ENCODE results near the gene PROSER3.

DNA sequence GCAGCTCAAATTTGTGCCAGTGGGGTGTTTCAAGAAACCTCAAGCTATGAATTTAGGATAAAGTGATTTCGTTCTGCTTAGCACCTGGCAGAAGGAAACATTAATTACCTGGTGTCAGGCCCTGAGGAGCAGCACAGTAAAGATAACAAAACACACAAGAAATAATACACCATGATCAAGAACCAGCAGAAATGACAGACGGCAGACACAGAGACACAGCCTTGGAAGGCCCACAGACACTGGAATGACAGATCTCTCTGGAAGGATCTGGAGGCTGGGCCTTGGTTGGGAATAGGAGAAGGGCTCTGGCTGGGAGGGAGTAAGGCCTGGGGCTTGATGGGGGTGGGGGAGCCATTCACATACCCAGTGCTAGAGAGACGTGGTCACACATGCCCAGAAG, 43.9 kb downstream of the PROSER3 start:
- TF ChIP-seq CTCF (conservative IDR thresholded peaks at IDR 0.05; ENCODE audit: low read depth in 2 of 2) = no peak
- no peak for TF ChIP-seq CREB1 (CRISPR knock-in tag; IDR thresholded peaks at IDR 0.05; ENCODE audit: low read depth)
- TF ChIP-seq, protein P1, sequence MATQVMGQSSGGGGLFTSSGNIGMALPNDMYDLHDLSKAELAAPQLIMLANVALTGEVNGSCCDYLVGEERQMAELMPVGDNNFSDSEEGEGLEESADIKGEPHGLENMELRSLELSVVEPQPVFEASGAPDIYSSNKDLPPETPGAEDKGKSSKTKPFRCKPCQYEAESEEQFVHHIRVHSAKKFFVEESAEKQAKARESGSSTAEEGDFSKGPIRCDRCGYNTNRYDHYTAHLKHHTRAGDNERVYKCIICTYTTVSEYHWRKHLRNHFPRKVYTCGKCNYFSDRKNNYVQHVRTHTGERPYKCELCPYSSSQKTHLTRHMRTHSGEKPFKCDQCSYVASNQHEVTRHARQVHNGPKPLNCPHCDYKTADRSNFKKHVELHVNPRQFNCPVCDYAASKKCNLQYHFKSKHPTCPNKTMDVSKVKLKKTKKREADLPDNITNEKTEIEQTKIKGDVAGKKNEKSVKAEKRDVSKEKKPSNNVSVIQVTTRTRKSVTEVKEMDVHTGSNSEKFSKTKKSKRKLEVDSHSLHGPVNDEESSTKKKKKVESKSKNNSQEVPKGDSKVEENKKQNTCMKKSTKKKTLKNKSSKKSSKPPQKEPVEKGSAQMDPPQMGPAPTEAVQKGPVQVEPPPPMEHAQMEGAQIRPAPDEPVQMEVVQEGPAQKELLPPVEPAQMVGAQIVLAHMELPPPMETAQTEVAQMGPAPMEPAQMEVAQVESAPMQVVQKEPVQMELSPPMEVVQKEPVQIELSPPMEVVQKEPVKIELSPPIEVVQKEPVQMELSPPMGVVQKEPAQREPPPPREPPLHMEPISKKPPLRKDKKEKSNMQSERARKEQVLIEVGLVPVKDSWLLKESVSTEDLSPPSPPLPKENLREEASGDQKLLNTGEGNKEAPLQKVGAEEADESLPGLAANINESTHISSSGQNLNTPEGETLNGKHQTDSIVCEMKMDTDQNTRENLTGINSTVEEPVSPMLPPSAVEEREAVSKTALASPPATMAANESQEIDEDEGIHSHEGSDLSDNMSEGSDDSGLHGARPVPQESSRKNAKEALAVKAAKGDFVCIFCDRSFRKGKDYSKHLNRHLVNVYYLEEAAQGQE (IDR thresholded peaks at IDR 0.05; ENCODE audit: unreplicated experiment) = no peak

Measured in GM23338 (cell line).